Hepatocyte (in vitro differentiated cells): ENCODE data around the gene TMPRSS3. TPM values are rescaled to one million over a fixed set of nuclear protein-coding genes. Genes with fewer than 3 reads are reported as not detected.

Source experiments
- DNase-seq: peaks from one replicate; pipeline ENCODE4 v3.0.0-alpha.2; 2016; ENCODE audit warnings: low spot score
- H2AFZ ChIP-seq: fragments of 200-600 bp; sonication (generic); 2 replicates; pipeline ENCODE4 v1.6.0; 2016; ENCODE audit warnings: antibody characterized with exemption, mild to moderate bottlenecking
- H3K27ac ChIP-seq: fragments of 200-600 bp; sonication (generic); 2 replicates; pipeline ENCODE4 v1.5.1; 2016; ENCODE audit warnings: mild to moderate bottlenecking
- H3K27me3 ChIP-seq: fragments of 200-600 bp; sonication (generic); 2 replicates; pipeline ENCODE4 v1.6.1; 2016
- H3K36me3 ChIP-seq: fragments of 200-600 bp; sonication (generic); replicated peaks from 2 replicates; pipeline ENCODE4 v1.5.1; 2016; ENCODE audit warnings: low read depth; ENCODE audit not compliant: insufficient read depth
- H3K4me1 ChIP-seq: fragments of 200-600 bp; sonication (generic); 2 replicates; pipeline ENCODE4 v1.5.1; 2016; ENCODE audit warnings: mild to moderate bottlenecking, moderate library complexity; ENCODE audit not compliant: insufficient read depth
- H3K4me2 ChIP-seq: fragments of 200-600 bp; sonication (generic); 2 replicates; pipeline ENCODE4 v1.6.0; 2016
- H3K4me3 ChIP-seq: fragments of 200-600 bp; sonication (generic); 2 replicates; pipeline ENCODE4 v1.5.1; 2016; ENCODE audit warnings: mild to moderate bottlenecking
- H3K79me2 ChIP-seq: fragments of 200-600 bp; sonication (generic); 2 replicates; pipeline ENCODE4 v1.6.0; 2017; ENCODE audit warnings: mild to moderate bottlenecking
- H3K9me2 ChIP-seq: fragments of 200-600 bp; sonication (generic); replicated peaks from 2 replicates; pipeline ENCODE4 v1.6.0; 2017; ENCODE audit warnings: mild to moderate bottlenecking; ENCODE audit not compliant: insufficient read depth
- H3K9me3 ChIP-seq: fragments of 200-600 bp; sonication (generic); 2 replicates; pipeline ENCODE4 v1.5.1; 2016; ENCODE audit warnings: low read depth, mild to moderate bottlenecking
- H4K20me1 ChIP-seq: fragments of 200-600 bp; sonication (generic); 2 replicates; pipeline ENCODE4 v1.6.0; 2016; ENCODE audit warnings: mild to moderate bottlenecking; ENCODE audit not compliant: insufficient read depth, poor library complexity, severe bottlenecking
- CTCF ChIP-seq: fragments of 200-600 bp; sonication (generic); IDR thresholded peaks from 2 replicates; pipeline ENCODE4 v1.5.1; 2016; ENCODE audit warnings: antibody characterized with exemption, mild to moderate bottlenecking; ENCODE audit not compliant: poor library complexity
- EZH2 ChIP-seq: fragments of 200-600 bp; sonication (generic); IDR thresholded peaks from 2 replicates; pipeline ENCODE4 v1.6.1; 2016; ENCODE audit warnings: antibody characterized with exemption, mild to moderate bottlenecking, borderline replicate concordance
- EZH2phosphoT487 ChIP-seq: fragments of 200-600 bp; sonication (generic); IDR thresholded peaks from one replicate; pipeline ENCODE4 v1.6.1; 2018; ENCODE audit warnings: antibody characterized with exemption, mild to moderate bottlenecking, low read depth, moderate library complexity; ENCODE audit not compliant: unreplicated experiment, severe bottlenecking
- WGBS: methylation state at CpG from one replicate; pipeline ENCODE4 v1.1.6; 2016; ENCODE audit warnings: low lambda C conversion rate; ENCODE audit errors: missing lambda C conversion rate; 5-methylcytosine and 5-hydroxymethylcytosine counted together
- polyA plus RNA-seq: library from polyadenylated mRNA; unstranded; fragments of >200 nt; fragmentation: Nextera tagmentation; extraction: Ambion mirVana; gene quantifications from 2 replicates; pipeline ENCODE4 v1.2.1, GENCODE V29; 2016
- total RNA-seq: library from RNA; depleted of rRNA; stranded (reverse); fragments of >200 nt; gene quantifications from 2 replicates; pipeline ENCODE4 v1.2.3, GENCODE V29; 2014

The TMPRSS3 gene
- total and polyA plus RNA-seq, 2 experiments from 2014 or later, result 1.4 to 1.7 TPM

GRCh38 chr21:42337276-42337675, 58.6 kb downstream of the TMPRSS3 start:
- Histone ChIP-seq H3K4me2 (no peak overlapping the region), H2AFZ (no peak overlapping the region), H3K9me3 (no peaks in the 10 kb centered on the region), H3K79me2 (no peaks in the 10 kb centered on the region), H4K20me1 (no peaks in the 10 kb centered on the region), H3K27me3 (no peaks in the 10 kb centered on the region), H3K4me3 (no peak overlapping the region), H3K27ac (peak overlapping the region; percentile 86), H3K9me2 (no peaks in the 10 kb centered on the region), H3K4me1 (peaks cover 6% of the 10 kb centered on the region), H3K36me3 (no peaks in the 10 kb centered on the region)
- no peak for TF ChIP-seq CTCF
- TF ChIP-seq EZH2phosphoT487, result no peak
- TF ChIP-seq EZH2, result no peak
- DNase-seq, result no peak
- WGBS, result 92% methylated on average over 4 of the region's 4 CpGs

DNA sequence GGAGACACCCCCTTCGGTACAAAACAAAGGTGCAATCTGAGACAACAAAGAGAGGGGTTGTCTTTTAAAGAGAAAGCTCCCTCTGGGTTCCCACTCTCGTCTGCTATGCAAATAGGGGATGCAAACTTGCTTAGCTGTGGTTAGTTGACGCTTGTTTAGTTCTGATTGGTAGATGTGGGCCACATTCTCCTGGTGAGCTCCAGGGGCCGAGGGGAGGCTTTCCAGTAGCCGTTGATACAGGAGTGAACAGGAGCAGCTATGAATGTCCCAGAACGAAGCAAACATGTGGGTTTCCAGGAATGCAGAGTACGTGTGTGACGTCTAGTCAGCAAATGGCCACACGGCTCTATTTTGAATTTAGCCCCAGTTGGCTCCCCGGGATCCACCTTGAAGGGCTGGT, 59.8 kb downstream of the TMPRSS3 start:
- TF ChIP-seq EZH2, result no peak
- TF ChIP-seq CTCF, result no peak
- no peak for TF ChIP-seq EZH2phosphoT487
- no peaks in the 10 kb centered on the region for H3K27me3 ChIP-seq
- no peak for DNase-seq
- no peak overlapping the region for H3K4me3 ChIP-seq
- no peaks in the 10 kb centered on the region for H3K9me3 ChIP-seq
- H3K27ac ChIP-seq, result no peak overlapping the region
- peak overlapping the region; percentile 59 for H3K4me2 ChIP-seq
- WGBS, result 10% methylated on average over 10 of the region's 10 CpGs
- H3K4me1 ChIP-seq, result peaks cover 16% of the 10 kb centered on the region
- H3K79me2 ChIP-seq, result no peaks in the 10 kb centered on the region
- H4K20me1 ChIP-seq, result no peaks in the 10 kb centered on the region
- no peaks in the 10 kb centered on the region for H3K36me3 ChIP-seq
- peak overlapping the region; percentile 13 for H2AFZ ChIP-seq
- H3K9me2 ChIP-seq, result no peaks in the 10 kb centered on the region

DNA sequence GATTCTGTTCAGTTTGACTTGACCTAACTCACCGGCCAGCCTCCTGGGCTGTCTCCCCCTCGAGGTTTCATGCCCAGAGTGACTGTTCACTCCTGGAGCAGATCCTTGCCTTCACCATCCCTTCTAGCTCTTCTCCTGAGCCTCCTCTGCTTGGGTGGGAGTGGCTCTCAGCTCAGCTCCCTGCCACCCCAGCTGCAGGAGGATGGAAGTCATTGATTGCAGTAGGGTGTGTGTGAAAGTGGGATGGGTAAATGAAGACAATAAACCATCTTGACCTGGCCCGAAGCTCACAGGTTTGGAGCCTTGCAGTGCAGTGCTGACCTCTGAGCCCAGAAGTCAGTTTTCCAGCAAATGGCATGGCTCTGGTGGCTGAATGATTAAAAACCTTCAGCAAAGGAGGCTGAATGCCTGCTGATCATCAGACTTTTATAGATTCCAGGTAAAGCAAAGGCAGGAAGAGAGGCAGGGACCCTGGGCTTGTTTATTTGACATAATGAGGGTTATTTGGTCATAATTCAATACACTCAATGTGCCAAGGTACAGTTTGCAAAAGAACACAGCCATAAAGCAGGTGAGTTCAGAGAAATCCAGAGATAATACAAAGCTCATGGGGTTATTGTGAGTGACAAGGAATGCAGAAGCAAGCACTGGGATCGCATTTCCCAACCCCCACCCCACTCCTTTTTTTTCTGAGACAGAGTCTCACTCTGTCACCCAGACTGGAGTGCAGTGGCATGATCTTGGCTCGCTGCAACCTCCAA, 63.1 kb downstream of the TMPRSS3 start:
- Histone ChIP-seq H3K27me3 (no peaks in the 10 kb centered on the region), H3K4me1 (peaks cover 25% of the 10 kb centered on the region), H2AFZ (no peak overlapping the region), H3K79me2 (no peaks in the 10 kb centered on the region), H4K20me1 (no peaks in the 10 kb centered on the region), H3K9me2 (no peaks in the 10 kb centered on the region), H3K36me3 (no peaks in the 10 kb centered on the region), H3K27ac (peak overlapping the region; percentile 80), H3K9me3 (no peaks in the 10 kb centered on the region), H3K4me2 (no peak overlapping the region), H3K4me3 (no peak overlapping the region)
- peak; percentile 57 for DNase-seq
- TF ChIP-seq EZH2 (no peak), CTCF (no peak), EZH2phosphoT487 (no peak)
- WGBS, result 66% methylated on average over 5 of the region's 5 CpGs
